ENCODE data around the gene NOTO. TPM values are rescaled to one million over a fixed set of nuclear protein-coding genes. Genes with fewer than 3 reads are reported as not detected.

NOTO gene
- total RNA-seq, 5 donors from 2014 or later (not counting 1 experiment from before 2014, with no cell fraction given): not detected

GRCh38 chr2:73239776-73240175, 37.4 kb downstream of the NOTO start:
- Mint-ChIP-seq H3K4me1 (peaks cover 42 to 57% (median 43%) of the 10 kb centered on the region in 3 donors), H3K36me3 (peaks cover 19% of the 10 kb centered on the region), H3K27me3 (no peaks in the 10 kb centered on the region), H3K9me3 (no peaks in the 10 kb centered on the region), H3K27ac (no peak overlapping the region), H3K4me3 (no peak overlapping the region)
- Histone ChIP-seq H3K27ac (ENCODE audit: low read length) (no peak overlapping the region), H3K4me3 (ENCODE audit: control insufficient read depth in 1 of 2, extremely low read depth in 1 of 2, low read length in 1 of 2) (no peak overlapping the region), H3K27me3 (replicated peaks in 1 of 2; ENCODE audit: control insufficient read depth in 2 of 2, extremely low read depth in 1 of 2, insufficient read depth in 2 of 2, low read length in 1 of 2) (no peaks in the 10 kb centered on the region), H3K36me3 (ENCODE audit: control insufficient read depth in 2 of 2, extremely low read depth in 1 of 2, insufficient read depth in 1 of 2, low read length in 1 of 2) (peaks cover 0 to 59% of the 10 kb centered on the region in 2 donors), H3K9me3 (no peaks in the 10 kb centered on the region), H3K4me1 (ENCODE audit: control insufficient read depth in 1 of 2, extremely low read depth in 1 of 2, insufficient read depth in 2 of 2, low read length in 2 of 2) (peaks cover 10 to 23% of the 10 kb centered on the region in 2 experiments)
- ATAC-seq (replicated peaks in 1 of 4): no peak
- ChIA-PET POLR2A (no interaction called here), CTCF (no interaction called here)
- no peak for DNase-seq
- 69% methylated on average over 2 of the region's 3 CpGs for WGBS (ENCODE audit: insufficient coverage)

DNA sequence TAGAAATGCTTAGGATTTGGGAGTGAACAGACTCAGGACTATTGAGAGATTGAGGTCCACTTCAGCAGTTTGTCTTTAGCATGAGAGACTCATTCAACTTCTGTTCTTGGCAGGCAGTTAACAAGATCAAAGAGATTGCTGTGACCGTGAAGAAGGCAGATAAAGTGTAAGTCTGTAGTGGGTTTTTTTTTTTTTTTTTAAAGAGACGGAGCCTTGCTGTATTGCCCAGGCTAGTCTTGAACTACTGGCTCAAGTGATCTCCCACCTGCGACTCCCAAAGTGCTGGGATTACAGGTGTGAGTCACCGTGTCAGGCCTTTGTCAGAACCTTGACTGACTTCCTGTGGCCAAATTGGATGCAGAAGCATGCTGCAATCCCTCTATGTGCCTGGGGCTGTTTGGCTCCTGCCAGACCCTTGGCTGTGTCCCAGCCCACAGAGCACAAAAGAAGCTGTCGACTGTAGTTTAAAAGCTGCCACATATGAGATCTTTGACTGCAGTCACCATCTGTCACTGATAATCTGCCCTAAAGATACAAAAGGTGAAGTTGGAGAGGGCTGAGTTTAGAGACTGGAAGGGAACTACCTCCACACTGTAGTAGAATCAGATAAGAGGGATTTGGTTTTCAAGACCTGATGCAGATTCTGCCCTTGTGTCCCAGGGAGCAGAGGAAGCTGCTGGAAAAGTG, 41.7 kb downstream of the NOTO start:
- DNase-seq: no peak
- Mint-ChIP-seq H3K4me3 (no peak overlapping the region), H3K4me1 (peaks cover 6 to 21% (median 21%) of the 10 kb centered on the region in 3 donors), H3K27ac (no peak overlapping the region), H3K36me3 (peaks cover 42% of the 10 kb centered on the region), H3K9me3 (no peaks in the 10 kb centered on the region), H3K27me3 (no peaks in the 10 kb centered on the region)
- WGBS (ENCODE audit: insufficient coverage): 63% methylated on average over 3 of the region's 5 CpGs
- ChIA-PET POLR2A (no interaction called here), CTCF (no interaction called here)
- H3K4me1 ChIP-seq (ENCODE audit: control insufficient read depth in 1 of 2, extremely low read depth in 1 of 2, insufficient read depth in 2 of 2, low read length in 2 of 2): no peaks in the 10 kb centered on the region
- no peak overlapping the region for H3K27ac ChIP-seq (ENCODE audit: low read length)
- no peak for ATAC-seq (replicated peaks in 1 of 4)
- H3K4me3 ChIP-seq (ENCODE audit: control insufficient read depth in 1 of 2, extremely low read depth in 1 of 2, low read length in 1 of 2): no peak overlapping the region
- no peaks in the 10 kb centered on the region for H3K27me3 ChIP-seq (replicated peaks in 1 of 2; ENCODE audit: control insufficient read depth in 2 of 2, extremely low read depth in 1 of 2, insufficient read depth in 2 of 2, low read length in 1 of 2)
- H3K9me3 ChIP-seq: no peaks in the 10 kb centered on the region
- peaks cover 0 to 89% of the 10 kb centered on the region in 2 donors for H3K36me3 ChIP-seq (ENCODE audit: control insufficient read depth in 2 of 2, extremely low read depth in 1 of 2, insufficient read depth in 1 of 2, low read length in 1 of 2)

DNA sequence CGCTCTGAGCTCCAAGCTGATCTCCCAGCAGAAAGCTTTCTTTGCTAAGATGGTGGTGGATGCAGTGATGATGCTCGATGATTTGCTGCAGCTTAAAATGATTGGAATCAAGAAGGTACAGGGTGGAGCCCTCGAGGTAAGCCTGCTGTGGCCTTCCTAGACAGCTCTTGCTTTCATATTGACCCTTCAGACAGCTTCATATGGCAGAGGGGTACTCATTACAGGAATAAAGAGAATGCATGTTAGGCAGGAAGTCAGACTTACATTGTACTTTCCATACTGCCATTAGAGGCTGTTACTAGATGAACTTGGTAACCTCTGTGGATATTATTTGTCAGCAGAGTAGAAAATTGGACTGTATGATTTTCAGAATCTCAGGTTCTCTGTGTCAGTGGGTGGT, 42.2 kb downstream of the NOTO start:
- H3K36me3 ChIP-seq (ENCODE audit: control insufficient read depth in 2 of 2, extremely low read depth in 1 of 2, insufficient read depth in 1 of 2, low read length in 1 of 2): peaks cover 3 to 89% of the 10 kb centered on the region in 2 donors
- no peak overlapping the region for H3K27ac Mint-ChIP-seq
- H3K4me1 ChIP-seq (ENCODE audit: control insufficient read depth in 1 of 2, extremely low read depth in 1 of 2, insufficient read depth in 2 of 2, low read length in 2 of 2): no peaks in the 10 kb centered on the region
- no peaks in the 10 kb centered on the region for H3K27me3 ChIP-seq (replicated peaks in 1 of 2; ENCODE audit: control insufficient read depth in 2 of 2, extremely low read depth in 1 of 2, insufficient read depth in 2 of 2, low read length in 1 of 2)
- no peak overlapping the region for H3K4me3 ChIP-seq (ENCODE audit: control insufficient read depth in 1 of 2, extremely low read depth in 1 of 2, low read length in 1 of 2)
- H3K9me3 ChIP-seq: no peaks in the 10 kb centered on the region
- H3K36me3 Mint-ChIP-seq: peaks cover 44% of the 10 kb centered on the region
- DNase-seq (no peak), ATAC-seq (replicated peaks in 1 of 4) (no peak)
- H3K4me3 Mint-ChIP-seq: no peak overlapping the region
- POLR2A ChIA-PET: no interaction called here
- CTCF ChIA-PET: interaction anchor here in 1 of 2 donors (0.8 kb wide), 1 partner anchor 16 kb away, joined by 3 read pairs; no protein-coding TSS in a partner anchor
- peaks cover 2 to 16% (median 15%) of the 10 kb centered on the region in 3 donors for H3K4me1 Mint-ChIP-seq
- no peaks in the 10 kb centered on the region for H3K9me3 Mint-ChIP-seq
- WGBS (ENCODE audit: insufficient coverage): 70% methylated on average over 2 of the region's 3 CpGs
- no peak overlapping the region for H3K27ac ChIP-seq (ENCODE audit: low read length)
- no peaks in the 10 kb centered on the region for H3K27me3 Mint-ChIP-seq

DNA sequence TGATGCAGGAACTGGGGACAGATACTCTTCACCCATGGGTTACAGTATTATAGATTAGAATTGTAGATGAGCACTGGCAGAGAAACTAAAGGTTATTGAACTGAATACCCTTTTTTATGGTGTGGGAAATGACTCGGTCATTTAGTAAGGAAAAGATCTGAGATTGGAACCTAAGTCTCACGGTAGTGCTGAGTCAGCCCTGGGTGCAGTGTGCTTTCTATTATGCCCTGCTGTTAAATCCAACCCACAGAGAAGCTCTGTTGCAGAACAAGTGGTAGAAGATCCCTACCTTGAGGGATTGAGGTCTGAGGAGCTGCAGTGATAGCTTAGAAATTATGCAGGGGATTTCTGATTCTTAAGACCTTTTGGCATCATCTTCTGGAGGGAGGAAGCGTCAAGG, 44.5 kb downstream of the NOTO start:
- no peak overlapping the region for H3K27ac Mint-ChIP-seq
- Histone ChIP-seq H3K9me3 (no peaks in the 10 kb centered on the region), H3K27ac (ENCODE audit: low read length) (no peak overlapping the region), H3K4me3 (ENCODE audit: control insufficient read depth in 1 of 2, extremely low read depth in 1 of 2, low read length in 1 of 2) (no peak overlapping the region), H3K36me3 (ENCODE audit: control insufficient read depth in 2 of 2, extremely low read depth in 1 of 2, insufficient read depth in 1 of 2, low read length in 1 of 2) (peaks cover 9 to 93% of the 10 kb centered on the region in 2 donors), H3K4me1 (ENCODE audit: control insufficient read depth in 1 of 2, extremely low read depth in 1 of 2, insufficient read depth in 2 of 2, low read length in 2 of 2) (no peaks in the 10 kb centered on the region), H3K27me3 (replicated peaks in 1 of 2; ENCODE audit: control insufficient read depth in 2 of 2, extremely low read depth in 1 of 2, insufficient read depth in 2 of 2, low read length in 1 of 2) (no peaks in the 10 kb centered on the region)
- POLR2A ChIA-PET: no interaction called here
- WGBS (ENCODE audit: insufficient coverage): 76% methylated on average over 3 of the region's 3 CpGs
- ATAC-seq (replicated peaks in 1 of 4): no peak
- no peaks in the 10 kb centered on the region for H3K9me3 Mint-ChIP-seq
- H3K27me3 Mint-ChIP-seq: no peaks in the 10 kb centered on the region
- CTCF ChIA-PET: no interaction called here
- H3K4me1 Mint-ChIP-seq: peaks cover 2 to 15% (median 10%) of the 10 kb centered on the region in 3 donors
- DNase-seq: no peak
- H3K4me3 Mint-ChIP-seq: no peak overlapping the region
- H3K36me3 Mint-ChIP-seq: peaks cover 54% of the 10 kb centered on the region

GRCh38 chr2:73249636-73250035, 47.3 kb downstream of the NOTO start:
- DNase-seq: no peak
- Histone ChIP-seq H3K36me3 (ENCODE audit: control insufficient read depth in 2 of 2, extremely low read depth in 1 of 2, insufficient read depth in 1 of 2, low read length in 1 of 2) (peaks cover 20 to 97% of the 10 kb centered on the region in 2 donors), H3K4me3 (ENCODE audit: control insufficient read depth in 1 of 2, extremely low read depth in 1 of 2, low read length in 1 of 2) (no peak overlapping the region), H3K9me3 (no peaks in the 10 kb centered on the region), H3K27ac (ENCODE audit: low read length) (no peak overlapping the region), H3K4me1 (ENCODE audit: control insufficient read depth in 1 of 2, extremely low read depth in 1 of 2, insufficient read depth in 2 of 2, low read length in 2 of 2) (no peaks in the 10 kb centered on the region), H3K27me3 (replicated peaks in 1 of 2; ENCODE audit: control insufficient read depth in 2 of 2, extremely low read depth in 1 of 2, insufficient read depth in 2 of 2, low read length in 1 of 2) (no peaks in the 10 kb centered on the region)
- no peak for ATAC-seq (replicated peaks in 1 of 4)
- Mint-ChIP-seq H3K4me1 (peaks cover 0 to 15% (median 2%) of the 10 kb centered on the region in 3 donors), H3K9me3 (no peaks in the 10 kb centered on the region), H3K36me3 (peaks cover 57% of the 10 kb centered on the region), H3K27ac (no peak overlapping the region), H3K27me3 (no peaks in the 10 kb centered on the region), H3K4me3 (no peak overlapping the region)
- 92% methylated on average over 8 of the region's 9 CpGs for WGBS (ENCODE audit: insufficient coverage)
- POLR2A ChIA-PET: no interaction called here
- CTCF ChIA-PET: no interaction called here

DNA sequence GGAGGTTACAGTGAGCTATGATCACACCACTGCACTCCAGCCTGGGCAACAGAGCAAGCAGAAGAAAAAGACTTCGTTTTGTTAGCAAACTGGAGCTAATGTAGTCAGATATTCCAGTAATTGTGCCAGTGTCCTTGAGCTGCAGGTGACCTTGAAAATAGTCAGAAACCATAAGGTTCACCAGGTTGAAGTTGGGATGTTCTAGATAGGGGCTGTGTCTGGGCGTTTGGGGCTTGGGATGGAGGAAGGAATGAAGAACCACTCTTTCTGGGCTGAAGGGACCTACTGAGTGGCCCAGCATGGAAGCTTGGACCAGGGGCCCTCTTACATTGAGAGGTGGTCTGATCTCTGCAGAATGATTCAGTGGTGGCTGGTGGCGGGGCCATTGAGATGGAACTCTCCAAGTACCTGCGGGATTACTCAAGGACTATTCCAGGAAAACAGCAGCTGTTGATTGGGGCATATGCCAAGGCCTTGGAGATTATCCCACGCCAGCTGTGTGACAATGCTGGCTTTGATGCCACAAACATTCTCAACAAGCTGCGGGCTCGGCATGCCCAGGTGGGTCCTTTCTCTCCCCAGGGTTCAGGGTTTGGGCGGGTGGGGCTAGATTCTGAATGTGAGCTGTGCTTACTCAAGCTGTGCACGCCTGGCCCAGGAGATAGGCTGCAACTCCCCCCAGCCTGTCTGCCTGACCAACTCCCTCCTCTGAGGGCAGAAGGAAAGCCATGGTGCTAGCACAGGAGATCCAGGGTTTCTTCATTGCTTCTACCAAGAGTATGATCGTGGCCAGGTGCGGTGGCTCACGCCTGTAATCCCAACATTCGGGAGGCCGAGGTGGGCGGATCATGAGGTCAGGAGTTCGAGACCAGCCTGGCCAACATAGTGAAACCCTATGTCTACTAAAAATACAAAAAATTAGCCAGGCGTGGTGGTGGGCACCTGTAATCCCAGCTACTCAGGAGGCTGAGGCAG, 48.8 kb downstream of the NOTO start:
- H3K27ac Mint-ChIP-seq: no peak overlapping the region
- H3K4me3 Mint-ChIP-seq: no peak overlapping the region
- no peak for DNase-seq
- WGBS (ENCODE audit: insufficient coverage): 98% methylated on average over 12 of the region's 17 CpGs
- H3K36me3 Mint-ChIP-seq: peaks cover 47% of the 10 kb centered on the region
- H3K4me1 Mint-ChIP-seq: peaks cover 0 to 8% (median 0%) of the 10 kb centered on the region in 3 donors
- Histone ChIP-seq H3K27ac (ENCODE audit: low read length) (no peak overlapping the region), H3K9me3 (no peaks in the 10 kb centered on the region), H3K36me3 (ENCODE audit: control insufficient read depth in 2 of 2, extremely low read depth in 1 of 2, insufficient read depth in 1 of 2, low read length in 1 of 2) (peaks cover 27 to 83% of the 10 kb centered on the region in 2 donors), H3K4me1 (ENCODE audit: control insufficient read depth in 1 of 2, extremely low read depth in 1 of 2, insufficient read depth in 2 of 2, low read length in 2 of 2) (no peaks in the 10 kb centered on the region), H3K27me3 (replicated peaks in 1 of 2; ENCODE audit: control insufficient read depth in 2 of 2, extremely low read depth in 1 of 2, insufficient read depth in 2 of 2, low read length in 1 of 2) (no peaks in the 10 kb centered on the region), H3K4me3 (ENCODE audit: control insufficient read depth in 1 of 2, extremely low read depth in 1 of 2, low read length in 1 of 2) (no peak overlapping the region)
- no peaks in the 10 kb centered on the region for H3K9me3 Mint-ChIP-seq
- H3K27me3 Mint-ChIP-seq: no peaks in the 10 kb centered on the region
- CTCF ChIA-PET: no interaction called here
- ATAC-seq (replicated peaks in 1 of 4): no peak
- POLR2A ChIA-PET: no interaction called here
